Activated CD8-positive, alpha-beta memory T cell treated with anti-CD3 and anti-CD28 coated beads, Interleukin-2, amount 50 U/mL, for 4 hours (primary cell): Measurements from ENCODE around the gene ZNF846.
"Not testable (repeated sequence)": the region's sequence is repeated elsewhere in the genome, so short reads cannot be mapped to it uniquely, and the experiment has no call there.

Experiments
- DNase-seq: peaks from one replicate; pipeline ENCODE4 v3.0.0-alpha.2; 2020

ZNF846 gene

DNA sequence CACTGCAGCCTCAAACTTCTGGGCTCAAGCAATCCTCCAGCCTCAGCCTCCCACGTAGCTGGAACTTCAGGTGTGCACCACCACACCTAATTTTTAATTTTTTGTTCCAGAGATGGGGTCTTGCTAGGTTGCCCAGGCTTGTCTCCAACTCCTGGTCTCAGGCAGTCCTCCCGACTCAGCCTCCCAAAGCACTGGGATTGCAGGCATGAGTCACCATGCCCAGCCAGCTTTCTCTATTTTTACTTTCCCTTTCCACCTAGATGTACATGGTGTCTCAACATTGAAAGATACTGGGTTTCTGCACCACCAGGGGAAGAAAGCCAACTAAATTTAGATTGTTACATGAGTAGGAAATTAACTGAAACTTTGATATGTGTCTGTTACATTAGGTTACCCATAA, 13.8 kb upstream of the ZNF846 start:
- no peak for DNase-seq

DNA sequence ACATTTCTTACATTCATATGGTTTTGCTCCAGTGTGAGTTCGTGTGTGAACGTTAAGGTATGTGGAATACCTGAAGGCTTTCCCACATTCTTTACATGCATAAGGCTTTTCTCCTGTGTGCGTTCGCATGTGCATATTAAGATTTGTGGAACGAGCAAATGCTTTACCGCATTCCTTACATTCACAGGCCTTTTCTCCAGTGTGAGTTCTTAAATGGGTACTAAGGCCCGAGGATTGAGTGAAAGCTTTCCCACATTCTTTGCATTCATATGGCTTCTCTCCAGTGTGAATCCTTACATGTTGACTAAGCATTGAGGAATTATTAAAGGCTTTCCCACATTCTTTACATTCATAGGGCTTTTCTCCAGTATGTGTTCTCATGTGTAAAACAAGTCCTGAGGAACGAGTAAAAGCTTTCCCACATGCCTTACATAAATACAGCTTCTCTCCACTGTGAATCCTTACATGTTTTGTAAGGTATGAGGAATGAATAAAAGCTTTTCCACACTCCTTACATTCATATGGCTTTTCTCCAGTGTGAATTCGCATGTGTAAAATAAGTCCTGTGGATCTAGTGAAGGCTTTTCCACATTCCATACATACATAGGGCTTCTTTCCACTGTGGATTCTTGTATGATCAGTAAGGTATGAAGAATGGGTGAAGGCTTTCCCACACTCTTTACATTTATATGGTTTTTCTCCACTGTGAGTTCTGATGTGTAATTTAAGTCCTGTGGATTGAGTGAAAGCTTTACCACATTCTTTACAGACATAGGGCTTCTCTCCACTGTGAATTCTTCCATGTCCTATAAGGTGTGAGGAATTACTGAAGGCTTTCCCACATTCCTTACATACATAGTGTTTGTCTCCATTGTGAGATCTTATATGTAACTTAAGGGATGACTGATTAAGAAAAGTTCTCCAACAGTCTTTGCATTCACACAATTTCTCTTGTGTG, 10.7 kb downstream of the ZNF846 start:
- no peak for DNase-seq

DNA sequence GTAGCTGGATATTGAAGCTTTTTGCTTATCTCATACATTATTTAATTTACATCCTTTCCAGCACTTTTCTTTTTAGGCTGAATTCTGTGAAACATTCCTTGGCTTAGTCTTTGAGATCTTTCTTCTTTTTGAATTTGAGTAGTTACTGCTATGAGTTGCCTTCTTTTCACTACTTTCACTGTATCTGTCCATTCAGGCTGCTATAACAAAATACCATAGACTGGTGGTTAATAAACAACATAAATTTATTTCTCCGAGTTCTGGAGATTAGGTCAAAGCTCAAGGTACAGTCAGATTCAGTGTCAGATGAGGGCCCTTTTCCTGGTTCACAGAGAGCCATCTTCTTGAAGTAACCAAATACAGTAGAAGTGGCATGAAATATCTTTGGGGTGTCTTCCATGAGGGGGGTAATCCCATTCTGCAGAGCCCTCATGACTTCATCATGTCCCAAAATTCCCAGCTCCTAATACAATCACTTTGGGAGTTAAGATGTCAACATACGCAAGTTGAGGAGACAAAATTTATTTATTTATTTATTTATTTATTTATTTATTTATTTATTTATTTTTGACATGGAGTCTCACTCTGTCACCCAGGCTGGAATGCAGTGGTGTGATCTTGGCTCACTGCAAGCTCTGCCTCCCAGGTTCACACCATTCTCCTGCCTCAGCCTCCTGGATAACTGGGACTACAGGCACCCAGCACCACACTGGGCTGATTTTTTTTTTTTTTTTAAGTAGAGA, 15.7 kb downstream of the ZNF846 start:
- DNase-seq, result no peak

GRCh38 chr19:9751446-9751845, 17.1 kb downstream of the ZNF846 start:
- DNase-seq, result no peak

- no peak for DNase-seq
Observed at GRCh38 chr19:9741476-9742171, 26.9 kb downstream of the ZNF846 start.

DNA sequence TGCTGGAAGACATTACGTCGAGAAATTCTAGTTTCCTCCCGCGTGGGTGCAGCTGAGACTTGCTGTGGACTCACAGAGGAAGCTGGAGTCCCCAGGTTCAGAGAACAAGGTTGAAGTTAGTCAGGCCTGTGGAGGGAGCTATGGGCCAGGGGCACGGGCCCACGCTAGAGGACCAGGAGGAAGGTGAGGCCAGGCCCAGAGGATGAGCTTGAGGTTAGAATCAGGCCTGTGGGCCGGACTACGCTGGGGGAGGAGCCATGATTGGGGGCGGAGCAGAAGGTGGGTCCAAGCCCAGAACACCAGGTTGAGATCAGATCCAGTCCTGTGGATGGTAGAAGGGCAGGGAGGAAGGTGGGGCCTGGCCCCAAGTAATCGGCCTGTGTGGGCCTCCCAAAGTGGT, 32.6 kb downstream of the ZNF846 start:
- DNase-seq, result no peak

- not testable (repeated sequence) for DNase-seq
Observed at GRCh38 chr19:9730056-9730455, 38.5 kb downstream of the ZNF846 start.

GRCh38 chr19:9729162-9729561, 39.4 kb downstream of the ZNF846 start:
- no peak for DNase-seq

- no peak for DNase-seq
Observed at GRCh38 chr19:9727644-9728043, 40.9 kb downstream of the ZNF846 start.

- DNase-seq, result not testable (repeated sequence)
Observed at GRCh38 chr19:9725508-9726201, 42.9 kb downstream of the ZNF846 start.

DNA sequence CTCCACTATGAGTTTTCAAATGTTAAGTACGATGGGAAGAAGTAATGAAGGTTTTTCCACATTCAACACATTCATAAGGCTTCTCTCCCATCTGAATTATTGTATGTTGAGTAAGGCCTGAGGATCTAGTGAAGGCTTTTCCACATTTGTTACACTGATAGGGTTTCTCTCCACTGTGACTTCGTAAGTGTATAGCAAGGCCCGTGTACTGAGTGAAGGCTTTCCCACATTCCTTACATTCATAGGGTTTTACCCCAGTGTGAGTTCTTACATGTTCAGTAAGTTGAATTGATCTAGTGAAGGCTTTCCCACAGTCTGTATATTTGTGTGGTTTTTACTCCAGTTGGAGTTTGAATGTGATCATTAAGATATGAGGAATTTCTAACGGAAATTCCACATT, 44.4 kb downstream of the ZNF846 start:
- DNase-seq, result no peak

- DNase-seq, result no peak
Observed at GRCh38 chr19:9721861-9722260, 46.7 kb downstream of the ZNF846 start.

- no peak for DNase-seq
Observed at GRCh38 chr19:9720541-9720940, 48.0 kb downstream of the ZNF846 start.

GRCh38 chr19:9711815-9712214, 56.7 kb downstream of the ZNF846 start:
- DNase-seq, result no peak

DNA sequence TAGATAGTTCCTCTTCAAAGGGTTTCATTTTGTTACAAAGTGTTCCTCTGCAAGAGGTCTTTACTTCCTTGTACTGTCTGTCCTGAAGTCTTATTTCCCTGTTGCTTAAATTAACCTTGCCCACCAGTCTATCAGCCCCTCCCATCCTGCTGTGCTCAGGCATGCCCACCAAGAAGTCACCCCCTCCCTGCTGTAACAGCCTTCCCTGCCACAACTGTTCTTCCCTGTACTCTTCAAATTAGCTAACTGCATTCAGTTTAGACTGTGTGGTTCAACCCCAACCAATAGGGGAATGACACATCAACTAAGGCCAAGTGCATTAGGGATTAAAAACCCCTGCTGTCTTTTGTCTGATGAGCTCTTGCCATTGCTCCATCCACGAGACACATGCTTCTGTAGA, 59.2 kb downstream of the ZNF846 start:
- DNase-seq, result no peak

DNA sequence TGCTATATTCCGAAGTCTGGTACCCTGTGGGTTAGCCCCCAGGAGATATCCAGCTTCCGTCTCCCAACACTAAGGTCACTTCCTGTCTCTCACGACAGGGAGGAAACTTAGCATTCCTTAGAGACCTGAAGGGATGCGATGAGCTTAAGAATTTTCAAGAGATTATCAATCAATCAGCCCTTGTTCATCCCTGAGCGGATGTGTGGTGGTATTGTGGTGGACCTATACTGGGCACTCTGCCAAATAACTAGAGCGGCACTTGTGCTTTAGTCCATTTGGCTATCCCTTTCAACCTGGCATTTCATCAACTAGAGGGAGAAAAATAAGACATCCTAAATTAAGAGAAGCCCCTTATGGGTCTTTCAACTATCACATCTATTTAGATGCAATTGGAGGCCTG, 62.7 kb downstream of the ZNF846 start:
- DNase-seq, result no peak

DNA sequence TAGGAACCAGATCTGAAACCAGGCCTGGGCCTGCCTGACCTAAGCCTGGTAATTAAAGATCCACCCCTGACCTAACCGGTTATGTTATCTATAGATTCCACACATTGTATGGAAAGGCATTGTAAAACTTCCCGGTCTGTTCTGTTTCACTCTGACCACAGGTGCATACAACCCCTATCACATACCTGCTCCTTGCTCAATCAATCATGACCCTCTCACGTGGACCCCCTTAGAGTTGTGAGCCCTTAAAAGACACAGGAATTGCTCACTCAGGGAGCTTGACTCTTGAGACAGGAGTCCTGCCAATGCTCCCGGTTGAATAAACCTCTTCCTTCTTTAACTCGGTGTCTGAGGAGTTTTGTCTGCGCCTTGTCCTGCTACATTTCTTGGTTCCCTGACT, 66.4 kb downstream of the ZNF846 start:
- DNase-seq, result no peak
